ENCODE results near the gene GTF2H3.

GTF2H3 gene

DNA sequence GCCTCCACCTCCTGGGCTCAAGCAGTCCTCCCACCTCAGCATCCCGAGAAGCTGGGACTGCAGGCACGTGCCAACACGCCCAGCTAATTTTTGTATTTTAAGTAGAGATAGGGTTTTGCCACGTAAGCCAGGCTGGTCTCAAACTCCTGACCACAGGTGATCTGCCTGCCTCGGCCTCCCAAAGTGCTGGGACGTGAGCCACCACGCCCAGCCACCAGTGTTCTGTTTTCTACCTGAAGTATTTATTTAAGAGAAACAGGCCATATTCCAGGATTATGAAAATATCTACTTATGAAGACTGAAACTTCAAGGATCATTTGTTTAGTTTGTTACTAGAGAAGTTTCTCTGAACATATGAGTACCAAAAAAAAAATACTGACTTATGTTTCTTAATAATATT lies 10.3 kb downstream of the GTF2H3 start:
- TF ChIP-seq, protein P1, sequence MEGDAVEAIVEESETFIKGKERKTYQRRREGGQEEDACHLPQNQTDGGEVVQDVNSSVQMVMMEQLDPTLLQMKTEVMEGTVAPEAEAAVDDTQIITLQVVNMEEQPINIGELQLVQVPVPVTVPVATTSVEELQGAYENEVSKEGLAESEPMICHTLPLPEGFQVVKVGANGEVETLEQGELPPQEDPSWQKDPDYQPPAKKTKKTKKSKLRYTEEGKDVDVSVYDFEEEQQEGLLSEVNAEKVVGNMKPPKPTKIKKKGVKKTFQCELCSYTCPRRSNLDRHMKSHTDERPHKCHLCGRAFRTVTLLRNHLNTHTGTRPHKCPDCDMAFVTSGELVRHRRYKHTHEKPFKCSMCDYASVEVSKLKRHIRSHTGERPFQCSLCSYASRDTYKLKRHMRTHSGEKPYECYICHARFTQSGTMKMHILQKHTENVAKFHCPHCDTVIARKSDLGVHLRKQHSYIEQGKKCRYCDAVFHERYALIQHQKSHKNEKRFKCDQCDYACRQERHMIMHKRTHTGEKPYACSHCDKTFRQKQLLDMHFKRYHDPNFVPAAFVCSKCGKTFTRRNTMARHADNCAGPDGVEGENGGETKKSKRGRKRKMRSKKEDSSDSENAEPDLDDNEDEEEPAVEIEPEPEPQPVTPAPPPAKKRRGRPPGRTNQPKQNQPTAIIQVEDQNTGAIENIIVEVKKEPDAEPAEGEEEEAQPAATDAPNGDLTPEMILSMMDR (IDR thresholded peaks at IDR 0.05; ENCODE audit: extremely low read depth, insufficient read depth, missing control alignments), result no peak
- DNase-seq (ENCODE audit: low spot score), result no peak
- in situ Hi-C loops (cut with MboI; ENCODE audit: low pct_unique_long_range_greater_than_20kb, low sequenced_read_pairs, unreplicated experiment), result loop anchor here (25.0 kb wide), 1 partner anchor 343 kb away; no protein-coding TSS in a partner anchor

DNA sequence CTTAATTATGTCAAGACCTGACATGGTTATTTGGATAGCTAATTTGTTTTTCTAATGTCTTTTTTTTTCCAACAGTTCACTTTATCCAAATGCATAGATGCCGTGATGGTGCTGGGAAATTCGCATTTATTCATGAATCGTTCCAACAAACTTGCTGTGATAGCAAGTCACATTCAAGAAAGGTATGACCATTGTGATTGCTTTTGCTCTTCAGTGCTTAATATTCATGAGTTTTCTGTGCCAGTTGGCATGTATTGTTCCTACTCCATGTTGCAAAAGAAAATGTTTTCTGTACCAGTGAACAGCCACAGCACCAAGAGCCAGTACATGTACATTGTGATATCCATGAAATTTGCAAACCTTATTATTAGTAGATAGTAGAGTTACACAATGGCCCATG lies 11.8 kb downstream of the GTF2H3 start:
- in situ Hi-C loops (cut with MboI; ENCODE audit: low pct_unique_long_range_greater_than_20kb, low sequenced_read_pairs, unreplicated experiment), result loop anchor here (25.0 kb wide), 1 partner anchor 342 kb away; no protein-coding TSS in a partner anchor
- no peak for DNase-seq (ENCODE audit: low spot score)
- TF ChIP-seq, protein P1 (IDR thresholded peaks at IDR 0.05; ENCODE audit: extremely low read depth, insufficient read depth, missing control alignments), result no peak

DNA sequence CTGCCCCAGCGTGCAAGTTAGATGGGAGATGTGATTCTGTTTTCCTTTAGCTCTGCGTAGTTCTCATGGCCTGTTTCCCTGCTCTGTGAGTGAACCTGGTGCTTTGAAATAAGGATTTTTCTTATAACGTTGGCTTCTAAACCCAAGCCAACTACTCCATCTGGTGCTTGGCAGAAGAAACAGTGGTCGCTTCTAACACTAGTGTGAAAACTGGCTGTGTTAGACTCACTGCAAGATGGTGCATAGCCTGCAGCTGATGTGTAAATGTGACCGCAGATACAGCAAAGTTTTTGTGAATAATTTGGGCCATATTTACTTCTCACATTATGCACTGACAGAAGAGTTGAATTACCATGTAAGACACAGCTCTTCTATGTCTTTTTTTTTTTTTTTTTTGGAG lies 12.2 kb downstream of the GTF2H3 start:
- DNase-seq (ENCODE audit: low spot score), result no peak
- in situ Hi-C loops (cut with MboI; ENCODE audit: low pct_unique_long_range_greater_than_20kb, low sequenced_read_pairs, unreplicated experiment), result loop anchor here (25.0 kb wide), 1 partner anchor 341 kb away; no protein-coding TSS in a partner anchor
- TF ChIP-seq, protein P1 (IDR thresholded peaks at IDR 0.05; ENCODE audit: extremely low read depth, insufficient read depth, missing control alignments), result no peak

DNA sequence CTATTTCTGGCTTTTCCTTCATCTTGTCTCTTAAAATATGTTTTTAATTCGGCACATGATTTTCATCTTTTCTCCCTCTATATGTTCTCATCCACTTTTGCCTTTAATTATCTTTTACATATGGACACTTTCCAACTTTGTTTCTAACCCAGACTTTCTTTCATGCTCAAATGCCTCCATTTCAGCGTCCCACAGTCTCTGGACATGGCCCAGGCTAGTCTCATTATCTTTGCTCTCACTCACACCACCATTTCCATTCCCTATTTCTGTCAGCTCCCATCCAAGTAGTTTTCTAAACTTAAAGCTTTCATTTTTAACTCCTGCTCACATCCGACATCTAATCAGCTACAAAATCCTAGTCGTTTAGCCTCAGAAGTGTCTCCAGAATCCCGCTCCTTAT lies 14.8 kb downstream of the GTF2H3 start:
- TF ChIP-seq, protein P1 (IDR thresholded peaks at IDR 0.05; ENCODE audit: extremely low read depth, insufficient read depth, missing control alignments), result no peak
- DNase-seq (ENCODE audit: low spot score), result no peak
- in situ Hi-C loops (cut with MboI; ENCODE audit: low pct_unique_long_range_greater_than_20kb, low sequenced_read_pairs, unreplicated experiment), result loop anchor here (25.0 kb wide), 1 partner anchor 339 kb away; no protein-coding TSS in a partner anchor

DNA sequence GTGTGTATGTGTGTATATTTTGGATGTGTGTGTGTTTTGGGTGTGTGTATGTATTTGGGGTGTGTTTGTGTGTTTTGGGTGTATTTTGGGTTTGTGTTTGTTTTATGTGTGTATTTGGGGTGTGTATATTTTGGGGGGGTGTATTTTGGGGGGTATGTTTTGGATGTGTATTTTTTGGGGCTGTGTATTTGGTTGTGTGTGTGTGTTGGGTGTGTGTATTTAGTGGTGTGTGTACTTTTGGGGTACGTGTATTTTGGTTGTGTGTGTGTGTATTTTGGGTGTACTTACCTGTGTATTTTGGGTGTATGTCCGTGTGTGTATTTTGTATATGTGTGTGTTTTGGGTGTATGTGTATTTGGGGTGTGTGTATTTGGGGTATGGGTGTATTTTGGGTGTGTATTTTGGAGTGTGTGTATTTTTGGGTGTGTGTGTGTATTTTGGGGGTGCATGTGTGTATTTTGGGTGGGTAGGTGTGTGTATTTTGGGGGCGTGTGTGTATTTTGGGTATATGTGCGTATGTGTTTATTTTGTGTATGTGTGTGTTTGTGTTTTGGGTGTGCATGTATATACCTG lies 20.6 kb downstream of the GTF2H3 start:
- TF ChIP-seq, protein P1 (IDR thresholded peaks at IDR 0.05; ENCODE audit: extremely low read depth, insufficient read depth, missing control alignments), result no peak
- in situ Hi-C loops (cut with MboI; ENCODE audit: low pct_unique_long_range_greater_than_20kb, low sequenced_read_pairs, unreplicated experiment), result no loop called here
- DNase-seq (ENCODE audit: low spot score), result no peak

DNA sequence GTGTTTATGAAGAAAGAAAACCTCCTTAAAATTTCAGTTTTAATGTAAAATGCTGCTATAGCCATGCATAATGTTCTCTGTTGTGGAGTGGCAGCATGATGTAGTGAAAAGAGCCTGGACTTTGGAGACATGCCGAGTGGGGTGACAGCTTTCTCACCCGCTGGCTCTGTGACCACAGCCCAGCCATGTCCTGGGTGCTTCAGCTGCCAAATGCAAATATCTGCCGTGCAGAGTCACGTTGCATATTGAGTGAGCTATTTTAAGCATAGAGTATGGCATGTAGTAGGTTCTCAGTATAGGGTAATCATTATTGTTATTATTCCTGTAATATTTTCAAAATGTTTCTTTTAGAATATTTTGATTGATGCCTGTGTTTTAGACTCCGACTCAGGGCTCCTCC lies 21.8 kb downstream of the GTF2H3 start:
- DNase-seq (ENCODE audit: low spot score), result peak; percentile 49
- in situ Hi-C loops (cut with MboI; ENCODE audit: low pct_unique_long_range_greater_than_20kb, low sequenced_read_pairs, unreplicated experiment), result no loop called here
- TF ChIP-seq, protein P1 (IDR thresholded peaks at IDR 0.05; ENCODE audit: extremely low read depth, insufficient read depth, missing control alignments), result no peak
